RWPE1 (cell line): ENCODE results near the gene VSX2.
A peak's percentile ranks its signal among the peaks of the same experiment; 100 is the strongest.

ENCODE experiments used
- CTCF ChIA-PET: fragments of 350-600 bp; sonication (Branson Sonifier 250); formaldehyde crosslinking; extraction: SDS; loops from one replicate; lab custom pipeline; 2021; lab: Yijun Ruan, JAX
- POLR2A ChIA-PET: fragments of 400-600 bp; formaldehyde crosslinking; extraction: SDS; loops from one replicate; lab custom pipeline; 2020; ENCODE audit warnings: antibody characterized with exemption; ENCODE audit not compliant: low non-redundant PET; lab: Yijun Ruan, JAX
- DNase-seq: peaks from one replicate; pipeline ENCODE4 v3.0.0; 2012; ENCODE audit warnings: low spot score
- H3K27ac ChIP-seq: fragments of 450-650 bp; 2 replicates; pipeline ENCODE4 v1.5.1; 2017
- TF ChIP-seq, protein P1 (sequence below): fragments of 450-650 bp; conservative IDR thresholded peaks from 2 replicates; pipeline ENCODE4 v1.5.1; 2017; ENCODE audit warnings: low read depth, mild to moderate bottlenecking

VSX2 gene

DNA sequence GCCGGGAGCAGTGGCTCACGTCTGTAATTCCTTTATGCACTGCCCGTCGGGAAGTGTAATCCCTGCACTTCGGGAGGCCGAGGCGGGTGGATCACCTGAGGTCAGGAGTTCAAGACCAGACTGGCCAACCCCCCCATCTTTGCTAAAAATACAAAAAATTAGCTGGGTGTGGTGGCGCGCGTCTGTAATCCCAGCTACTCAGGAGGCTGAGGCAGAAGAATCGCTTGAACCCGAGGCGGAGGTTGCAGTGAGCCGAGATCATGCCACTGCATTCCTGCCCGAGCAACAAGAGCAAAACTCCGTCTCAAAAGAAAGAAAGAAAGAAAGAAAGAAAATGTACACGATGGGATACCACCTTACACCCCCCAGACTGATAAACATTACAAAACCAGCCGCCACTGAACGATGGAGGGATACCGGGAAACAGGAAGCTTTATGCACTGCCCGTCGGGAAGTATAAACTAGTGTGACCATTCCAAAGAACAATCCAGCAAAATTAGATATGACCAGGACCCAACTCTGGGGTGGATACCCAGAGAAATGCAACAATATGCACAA is 62.4 kb downstream of the VSX2 start:
- POLR2A ChIA-PET: no interaction called here
- DNase-seq: no peak
- TF ChIP-seq, protein P1, sequence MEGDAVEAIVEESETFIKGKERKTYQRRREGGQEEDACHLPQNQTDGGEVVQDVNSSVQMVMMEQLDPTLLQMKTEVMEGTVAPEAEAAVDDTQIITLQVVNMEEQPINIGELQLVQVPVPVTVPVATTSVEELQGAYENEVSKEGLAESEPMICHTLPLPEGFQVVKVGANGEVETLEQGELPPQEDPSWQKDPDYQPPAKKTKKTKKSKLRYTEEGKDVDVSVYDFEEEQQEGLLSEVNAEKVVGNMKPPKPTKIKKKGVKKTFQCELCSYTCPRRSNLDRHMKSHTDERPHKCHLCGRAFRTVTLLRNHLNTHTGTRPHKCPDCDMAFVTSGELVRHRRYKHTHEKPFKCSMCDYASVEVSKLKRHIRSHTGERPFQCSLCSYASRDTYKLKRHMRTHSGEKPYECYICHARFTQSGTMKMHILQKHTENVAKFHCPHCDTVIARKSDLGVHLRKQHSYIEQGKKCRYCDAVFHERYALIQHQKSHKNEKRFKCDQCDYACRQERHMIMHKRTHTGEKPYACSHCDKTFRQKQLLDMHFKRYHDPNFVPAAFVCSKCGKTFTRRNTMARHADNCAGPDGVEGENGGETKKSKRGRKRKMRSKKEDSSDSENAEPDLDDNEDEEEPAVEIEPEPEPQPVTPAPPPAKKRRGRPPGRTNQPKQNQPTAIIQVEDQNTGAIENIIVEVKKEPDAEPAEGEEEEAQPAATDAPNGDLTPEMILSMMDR: no peak
- peak overlapping the region; percentile 62 for H3K27ac ChIP-seq
- CTCF ChIA-PET: interaction anchor here (0.6 to 0.7 kb wide), 5 partner anchors 12 to 1668 kb away, joined by 3 to 4 read pairs (median 3); no protein-coding TSS in a partner anchor

DNA sequence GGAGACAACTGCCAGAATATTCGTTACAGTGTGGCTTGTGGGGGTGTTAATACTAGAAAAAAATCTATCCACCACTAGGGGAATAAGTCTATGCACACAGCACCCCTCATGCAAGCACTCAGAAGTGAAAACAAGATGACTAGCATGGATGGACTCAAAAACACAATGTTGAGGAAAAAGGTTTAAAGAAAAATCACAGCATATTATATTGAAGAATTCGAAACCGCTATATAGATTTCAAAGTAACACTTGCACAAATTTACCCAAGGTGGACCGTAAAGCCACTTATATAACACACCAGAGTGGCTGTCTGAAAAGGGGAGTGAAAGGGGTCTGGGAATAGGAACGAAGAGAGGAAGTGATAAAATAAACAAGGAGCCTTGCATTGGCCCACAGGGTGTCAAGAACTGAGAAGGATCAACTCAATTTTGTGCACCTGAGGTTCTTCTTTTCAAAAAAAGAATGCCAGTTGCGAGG is 62.9 kb downstream of the VSX2 start:
- ChIA-PET POLR2A (interaction anchor here (0.6 to 1.0 kb wide), 2 partner anchors 122 to 145 kb away, joined by 3 read pairs; no protein-coding TSS in a partner anchor), CTCF (interaction anchor here (0.6 to 1.0 kb wide), 7 partner anchors 11 to 312 kb away, joined by 3 read pairs; no protein-coding TSS in a partner anchor)
- H3K27ac ChIP-seq: peak overlapping the region; percentile 88
- TF ChIP-seq, protein P1: peak; percentile 71
- DNase-seq: peak; percentile 55

DNA sequence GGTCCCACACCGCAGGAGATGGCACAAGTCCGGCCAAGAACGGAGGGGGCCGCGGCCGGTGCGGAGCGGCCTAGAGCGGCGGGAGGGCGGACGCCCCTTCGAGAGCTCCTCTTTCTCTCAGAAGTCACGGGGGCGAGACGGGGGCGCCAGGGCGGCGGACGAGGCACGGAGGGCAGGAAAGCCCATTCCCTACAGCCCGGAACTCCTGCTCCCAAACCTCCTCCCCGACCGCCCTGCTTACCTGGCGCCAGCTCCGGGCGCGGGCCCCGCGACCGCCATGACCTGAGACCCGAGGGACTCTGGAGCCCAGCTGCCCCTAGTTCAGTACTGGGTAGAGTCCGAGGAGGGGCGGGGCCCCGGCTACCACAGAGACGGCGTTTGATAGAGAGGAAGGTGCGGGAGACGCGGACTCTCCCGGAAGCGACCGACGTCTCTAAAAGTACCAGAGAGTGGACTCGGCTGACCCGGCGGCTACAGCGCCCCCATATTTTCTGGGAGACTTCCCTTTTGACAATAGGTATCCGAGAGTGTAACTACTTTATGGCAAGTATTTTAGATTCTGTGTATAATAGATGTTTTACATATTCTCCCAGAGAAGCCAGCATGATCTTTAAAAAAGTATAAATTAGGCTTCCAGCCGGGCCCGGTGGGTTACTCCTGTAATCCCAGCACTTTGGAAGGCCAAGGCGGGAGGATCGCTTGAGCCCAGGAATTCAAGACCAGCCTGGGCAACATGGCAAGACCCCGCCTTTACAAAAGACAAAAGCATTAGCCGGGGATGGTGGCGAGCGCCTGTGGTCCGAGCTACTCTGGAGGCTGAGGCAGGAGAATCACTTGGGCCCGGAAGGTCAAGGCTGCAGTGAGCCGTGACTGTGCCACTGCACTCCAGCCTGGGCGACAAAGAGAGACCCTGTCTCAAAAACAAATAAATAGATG is 63.7 kb downstream of the VSX2 start, which contains the start of gene ABCD4:
Gene ABCD4, minus strand, starts transcription at position 301 of the 936 bp plus-strand sequence. Its CDS starts 22 bp downstream, at position 279.
- peak; percentile 87 for DNase-seq
- H3K27ac ChIP-seq: peak within 1 kb of the TSS; percentile 88
- TF ChIP-seq, protein P1: peak; percentile 79
- ChIA-PET CTCF (interaction anchor here (0.6 to 1.0 kb wide), 5 partner anchors 13 to 360 kb away, joined by 3 read pairs; no protein-coding TSS in a partner anchor), POLR2A (interaction anchor here (0.6 to 1.0 kb wide), 2 partner anchors 123 to 144 kb away, joined by 3 read pairs; no protein-coding TSS in a partner anchor)

DNA sequence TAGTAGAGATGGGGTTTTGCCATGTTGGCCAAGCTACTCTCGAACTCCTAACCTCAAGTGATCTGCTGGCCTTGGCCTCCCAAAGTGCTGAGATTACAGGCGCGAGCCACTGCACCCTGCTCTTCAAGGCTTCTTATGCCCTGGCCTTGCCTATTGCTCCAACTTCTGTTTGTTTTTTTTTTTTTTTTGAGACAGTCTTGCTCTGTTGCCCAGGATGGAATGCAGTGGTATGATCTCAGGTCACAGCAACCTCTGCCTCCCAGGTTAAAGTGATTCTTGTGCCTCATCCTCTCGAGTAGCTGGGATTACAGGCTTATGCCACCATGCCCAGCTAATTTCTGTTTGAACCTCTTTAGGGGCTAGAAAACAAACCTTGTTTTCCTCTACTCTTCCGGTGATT is 69.4 kb downstream of the VSX2 start:
- DNase-seq: no peak
- ChIA-PET POLR2A (no interaction called here), CTCF (interaction anchor here (0.6 kb wide), 3 partner anchors 17 to 128 kb away, joined by 3 read pairs; no protein-coding TSS in a partner anchor)
- TF ChIP-seq, protein P1: no peak
- H3K27ac ChIP-seq: no peak overlapping the region

DNA sequence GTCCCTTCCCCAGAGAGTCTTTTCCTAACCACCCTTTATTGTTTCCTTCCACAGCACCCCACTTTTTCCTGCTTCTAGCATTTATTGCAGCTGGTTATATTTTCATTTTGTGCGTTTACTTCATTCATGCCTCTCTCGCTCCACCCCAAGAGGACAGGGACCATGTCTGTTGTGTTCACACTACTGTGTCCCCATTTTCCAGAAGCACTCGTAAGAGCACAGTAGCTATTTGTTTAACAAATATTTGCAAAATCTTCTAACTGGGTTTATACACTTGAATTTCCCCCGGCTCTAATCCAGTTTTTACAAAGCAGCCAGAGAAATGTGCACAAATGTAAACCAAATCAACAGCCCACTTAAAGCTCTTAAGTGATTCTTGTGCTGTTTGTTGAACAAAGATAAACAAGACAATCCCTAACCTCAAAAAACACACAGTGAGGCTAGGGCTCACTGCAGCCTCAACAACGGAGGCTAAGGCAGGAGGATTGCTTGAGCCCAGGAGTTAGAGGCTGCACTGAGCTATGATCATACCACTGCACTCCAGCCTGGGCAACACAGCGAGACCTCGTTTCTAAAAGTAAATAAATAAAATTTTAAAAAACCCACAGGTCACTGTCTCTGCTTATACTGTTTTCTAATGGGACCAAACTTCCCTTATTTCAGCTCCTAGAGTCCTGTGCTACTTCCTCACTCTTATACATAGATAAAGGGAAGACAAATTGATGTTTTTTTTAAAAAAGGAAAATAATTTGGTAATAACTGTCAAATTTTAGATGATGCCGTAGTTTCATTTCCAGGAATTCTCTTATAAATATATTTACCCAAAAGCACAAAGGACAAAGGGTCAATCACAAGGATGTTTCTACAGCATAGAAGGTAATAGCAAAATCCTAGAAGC is 70.1 kb downstream of the VSX2 start:
- ChIA-PET CTCF (interaction anchor here (0.6 to 1.0 kb wide), 3 partner anchors 13 to 63 kb away, joined by 3 read pairs; no protein-coding TSS in a partner anchor), POLR2A (no interaction called here)
- no peak overlapping the region for H3K27ac ChIP-seq
- TF ChIP-seq, protein P1: no peak
- no peak for DNase-seq
